Measurements from ENCODE around the gene INTS11. TPM values are rescaled to one million over a fixed set of nuclear protein-coding genes. Genes with fewer than 3 reads are reported as not detected.
A peak's percentile ranks its signal among the peaks of the same experiment; 100 is the strongest.
"Not testable (repeated sequence)": the region's sequence is repeated elsewhere in the genome, so short reads cannot be mapped to it uniquely, and the experiment has no call there.

INTS11 gene
- total and polyA plus RNA-seq, 12 donors: 53.0 to 601 (median 88.8) TPM

DNA sequence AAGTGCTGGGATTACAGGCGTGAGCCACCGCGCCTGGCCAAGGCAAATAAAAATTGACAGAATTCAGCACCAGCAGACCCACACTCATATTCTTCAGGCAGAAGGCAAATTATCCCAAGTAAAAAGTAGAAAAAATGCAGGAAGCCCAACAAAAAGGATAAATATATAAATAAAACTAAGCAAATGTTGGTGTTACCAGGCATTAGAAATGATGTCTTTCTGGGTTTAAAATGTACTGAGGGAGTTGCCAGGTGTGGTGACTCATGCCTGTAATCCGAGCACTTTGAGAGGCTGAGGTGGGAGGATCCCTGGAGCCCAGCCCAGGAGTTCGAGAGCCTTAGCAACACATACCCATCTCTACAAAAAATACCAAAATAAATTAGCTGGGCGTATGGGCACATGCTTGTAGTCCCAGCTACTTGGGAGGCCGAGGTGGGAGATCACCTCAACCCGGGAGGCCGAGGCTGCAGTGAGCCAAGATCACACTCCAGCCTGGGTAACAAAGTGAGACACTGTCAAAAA, 6.3 kb downstream of the INTS11 start:
- Histone ChIP-seq H3K4me3 (no peak overlapping the region), H3K27me3 (no peaks in the 10 kb centered on the region), H3K9me3 (replicated peaks in 1 of 3) (no peaks in the 10 kb centered on the region), H3K36me3 (replicated peaks in 1 of 2) (peaks cover 0 to 48% of the 10 kb centered on the region in 2 donors), H3K4me1 (replicated peaks in 1 of 2) (peaks cover 14 to 25% of the 10 kb centered on the region in 2 donors), H3K27ac (peak overlapping the region in 3 of 5 donors; percentile 21 to 60 (median 26))
- peak; percentile 80 to 95 (median 92) for DNase-seq
- TF ChIP-seq POLR2A (IDR thresholded peaks at IDR 0.05) (no peak), CTCF (IDR thresholded peaks at IDR 0.05) (no peak)
- intact Hi-C loops (cut with DNase I): no loop called here
- WGBS, 4 donors: 54 to 57% (median 56%) methylated on average over 9 of the region's 9 CpGs

- peak overlapping the region in 2 of 5 donors; percentile 21 to 60 for H3K27ac ChIP-seq
- H3K4me3 ChIP-seq: no peak overlapping the region
- intact Hi-C loops (cut with DNase I): no loop called here
- no peaks in the 10 kb centered on the region for H3K27me3 ChIP-seq
- WGBS, 4 donors: 84 to 90% (median 89%) methylated on average over 6 of the region's 6 CpGs
- TF ChIP-seq POLR2A (IDR thresholded peaks at IDR 0.05): no peak
- no peak for TF ChIP-seq CTCF (IDR thresholded peaks at IDR 0.05)
- peaks cover 0 to 56% of the 10 kb centered on the region in 2 donors for H3K36me3 ChIP-seq (replicated peaks in 1 of 2)
- H3K4me1 ChIP-seq (replicated peaks in 1 of 2): peaks cover 14 to 20% of the 10 kb centered on the region in 2 donors
- H3K9me3 ChIP-seq (replicated peaks in 1 of 3): no peaks in the 10 kb centered on the region
- DNase-seq: no peak
Observed at GRCh38 chr1:1317420-1317819, 7.0 kb downstream of the INTS11 start.

GRCh38 chr1:1316199-1316598, 8.3 kb downstream of the INTS11 start:
- H3K27ac ChIP-seq; H3K9me3 ChIP-seq (replicated peaks in 1 of 3); DNase-seq; intact Hi-C loops (cut with DNase I); H3K27me3 ChIP-seq; H3K4me3 ChIP-seq: not testable (repeated sequence)
- WGBS, 4 donors: 85 to 90% (median 89%) methylated on average over 8 of the region's 8 CpGs
- H3K36me3 ChIP-seq (replicated peaks in 1 of 2): peaks cover 0 to 68% of the 10 kb centered on the region in 2 donors
- peaks cover 14 to 17% of the 10 kb centered on the region in 2 donors for H3K4me1 ChIP-seq (replicated peaks in 1 of 2)

GRCh38 chr1:1315435-1315954, 9.0 kb downstream of the INTS11 start:
- Histone ChIP-seq H3K27me3 (no peaks in the 10 kb centered on the region), H3K4me3 (no peak overlapping the region), H3K27ac (no peak overlapping the region), H3K9me3 (replicated peaks in 1 of 3) (no peaks in the 10 kb centered on the region), H3K36me3 (replicated peaks in 1 of 2) (peaks cover 0 to 72% of the 10 kb centered on the region in 2 donors), H3K4me1 (replicated peaks in 1 of 2) (peaks cover 12 to 14% of the 10 kb centered on the region in 2 donors)
- WGBS, 4 donors: 50 to 81% (median 53%) methylated on average over 8 to 22 of the region's 26 CpGs
- DNase-seq: no peak
- TF ChIP-seq CTCF (IDR thresholded peaks at IDR 0.05) (no peak), POLR2A (IDR thresholded peaks at IDR 0.05) (no peak)
- intact Hi-C loops (cut with DNase I): no loop called here
